ENCODE measurements around the gene RPP25. TPM values are rescaled to one million over a fixed set of nuclear protein-coding genes. Genes with fewer than 3 reads are reported as not detected.
A peak's percentile ranks its signal among the peaks of the same experiment; 100 is the strongest.

RPP25 gene
- total and polyA plus RNA-seq, 4 experiments from 2014 or later = 2.6 to 2.8 (median 2.7) TPM

GRCh38 chr15:74964794-74965193, 8.2 kb upstream of the RPP25 start:
- POLR2A ChIA-PET (ENCODE audit: partially characterized antibody) = interaction anchor here (0.7 kb wide), 1 partner anchor 1970 kb away, joined by 3 read pairs; no protein-coding TSS in a partner anchor
- peak overlapping the region in 1 of 7 donors; percentile 43 for H3K27ac Mint-ChIP-seq
- H3K27me3 Mint-ChIP-seq = peaks cover 0 to 4% of the 10 kb centered on the region in 2 donors
- no peak overlapping the region for H3K27ac ChIP-seq (ENCODE audit: low read depth, low read length)
- peaks cover 0 to under 1% (median 0%) of the 10 kb centered on the region in 4 donors for H3K4me1 Mint-ChIP-seq
- H3K4me1 ChIP-seq (ENCODE audit: insufficient read depth, low read length) = no peaks in the 10 kb centered on the region
- no peaks in the 10 kb centered on the region for H3K9me3 Mint-ChIP-seq
- no peaks in the 10 kb centered on the region for H3K36me3 Mint-ChIP-seq
- intact Hi-C loops (cut with micrococcal nuclease) = no loop called here
- DNase-seq = no peak
- H3K27me3 ChIP-seq (ENCODE audit: insufficient read depth, low read length) = no peaks in the 10 kb centered on the region
- CTCF ChIA-PET (ENCODE audit: partially characterized antibody) = interaction anchor here (1.5 to 1.9 kb wide), 2 partner anchors 8 to 14 kb away, joined by 4 to 6 read pairs; partner anchors contain the start of gene RPP25
- H3K9me3 ChIP-seq (ENCODE audit: control insufficient read depth in 1 of 2, low read length in 2 of 2) = no peaks in the 10 kb centered on the region
- H3K4me3 Mint-ChIP-seq = no peak overlapping the region
- H3K36me3 ChIP-seq (ENCODE audit: insufficient read depth, low read length) = no peaks in the 10 kb centered on the region
- no peak overlapping the region for H3K4me3 ChIP-seq (ENCODE audit: low read length in 2 of 2)

- Histone ChIP-seq H3K9me3 (ENCODE audit: control insufficient read depth in 1 of 2, low read length in 2 of 2) (no peaks in the 10 kb centered on the region), H3K4me1 (ENCODE audit: insufficient read depth, low read length) (peaks cover 9% of the 10 kb centered on the region), H3K27me3 (ENCODE audit: insufficient read depth, low read length) (peaks cover 7% of the 10 kb centered on the region), H3K4me3 (ENCODE audit: low read length in 2 of 2) (no peak overlapping the region), H3K27ac (ENCODE audit: low read depth, low read length) (no peak overlapping the region), H3K36me3 (ENCODE audit: insufficient read depth, low read length) (no peaks in the 10 kb centered on the region)
- Mint-ChIP-seq H3K27ac (no peak overlapping the region), H3K4me1 (peaks cover 6 to 15% (median 11%) of the 10 kb centered on the region in 4 donors), H3K27me3 (peaks cover 13 to 15% of the 10 kb centered on the region in 2 donors), H3K36me3 (no peaks in the 10 kb centered on the region), H3K9me3 (no peaks in the 10 kb centered on the region), H3K4me3 (no peak overlapping the region)
- POLR2A ChIA-PET (ENCODE audit: partially characterized antibody) = no interaction called here
- CTCF ChIA-PET (ENCODE audit: partially characterized antibody) = no interaction called here
- no peak for DNase-seq
- intact Hi-C loops (cut with micrococcal nuclease) = no loop called here
Observed at GRCh38 chr15:74963213-74963612, 6.6 kb upstream of the RPP25 start.

- Histone ChIP-seq H3K9me3 (ENCODE audit: control insufficient read depth in 1 of 2, low read length in 2 of 2) (no peaks in the 10 kb centered on the region), H3K36me3 (ENCODE audit: insufficient read depth, low read length) (no peaks in the 10 kb centered on the region), H3K4me1 (ENCODE audit: insufficient read depth, low read length) (peaks cover 13% of the 10 kb centered on the region), H3K27me3 (ENCODE audit: insufficient read depth, low read length) (peaks cover 10% of the 10 kb centered on the region), H3K4me3 (ENCODE audit: low read length in 2 of 2) (no peak overlapping the region), H3K27ac (ENCODE audit: low read depth, low read length) (no peak overlapping the region)
- Mint-ChIP-seq H3K4me3 (peak overlapping the region in 1 of 8 donors; percentile 10), H3K4me1 (peaks cover 6 to 19% (median 15%) of the 10 kb centered on the region in 4 donors), H3K27me3 (peaks cover 15 to 19% of the 10 kb centered on the region in 2 donors), H3K36me3 (no peaks in the 10 kb centered on the region), H3K9me3 (no peaks in the 10 kb centered on the region), H3K27ac (no peak overlapping the region)
- intact Hi-C loops (cut with micrococcal nuclease) = no loop called here
- POLR2A ChIA-PET (ENCODE audit: partially characterized antibody) = no interaction called here
- no peak for DNase-seq
- CTCF ChIA-PET (ENCODE audit: partially characterized antibody) = no interaction called here
Observed at GRCh38 chr15:74962671-74963070, 6.1 kb upstream of the RPP25 start.

DNA sequence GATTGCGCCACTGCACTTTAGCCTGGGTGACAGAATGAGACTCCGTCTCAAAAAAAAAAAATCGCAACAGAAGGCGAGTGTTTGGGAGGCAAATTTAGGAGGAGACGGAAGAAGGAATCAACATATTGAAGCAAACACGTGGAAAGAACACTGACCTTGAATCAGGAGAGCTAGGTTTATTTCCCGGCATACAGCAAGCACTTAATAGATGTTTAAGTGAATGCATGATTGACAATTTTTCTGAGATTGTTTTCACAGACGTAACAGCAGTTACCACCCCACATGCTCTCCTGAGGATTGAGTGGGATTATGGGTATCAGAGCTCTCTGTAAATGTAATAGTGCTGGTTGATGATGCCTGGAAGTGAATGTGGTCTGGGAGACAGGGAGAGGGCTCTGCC, 5.6 kb upstream of the RPP25 start:
- CTCF ChIA-PET (ENCODE audit: partially characterized antibody) = interaction anchor here (1.3 kb wide), 1 partner anchor 327 kb away, joined by 4 read pairs; no protein-coding TSS in a partner anchor
- Histone ChIP-seq H3K36me3 (ENCODE audit: insufficient read depth, low read length) (no peaks in the 10 kb centered on the region), H3K9me3 (ENCODE audit: control insufficient read depth in 1 of 2, low read length in 2 of 2) (no peaks in the 10 kb centered on the region), H3K4me1 (ENCODE audit: insufficient read depth, low read length) (peaks cover 18% of the 10 kb centered on the region), H3K27me3 (ENCODE audit: insufficient read depth, low read length) (peaks cover 14% of the 10 kb centered on the region), H3K4me3 (ENCODE audit: low read length in 2 of 2) (no peak overlapping the region), H3K27ac (ENCODE audit: low read depth, low read length) (no peak overlapping the region)
- intact Hi-C loops (cut with micrococcal nuclease) = no loop called here
- peaks cover 0 to 3% (median 0%) of the 10 kb centered on the region in 8 donors for H3K9me3 Mint-ChIP-seq
- H3K27me3 Mint-ChIP-seq = peaks cover 19 to 20% of the 10 kb centered on the region in 2 donors
- no peaks in the 10 kb centered on the region for H3K36me3 Mint-ChIP-seq
- DNase-seq = no peak
- H3K27ac Mint-ChIP-seq = no peak overlapping the region
- H3K4me3 Mint-ChIP-seq = no peak overlapping the region
- POLR2A ChIA-PET (ENCODE audit: partially characterized antibody) = no interaction called here
- H3K4me1 Mint-ChIP-seq = peaks cover 6 to 23% (median 15%) of the 10 kb centered on the region in 4 donors

DNA sequence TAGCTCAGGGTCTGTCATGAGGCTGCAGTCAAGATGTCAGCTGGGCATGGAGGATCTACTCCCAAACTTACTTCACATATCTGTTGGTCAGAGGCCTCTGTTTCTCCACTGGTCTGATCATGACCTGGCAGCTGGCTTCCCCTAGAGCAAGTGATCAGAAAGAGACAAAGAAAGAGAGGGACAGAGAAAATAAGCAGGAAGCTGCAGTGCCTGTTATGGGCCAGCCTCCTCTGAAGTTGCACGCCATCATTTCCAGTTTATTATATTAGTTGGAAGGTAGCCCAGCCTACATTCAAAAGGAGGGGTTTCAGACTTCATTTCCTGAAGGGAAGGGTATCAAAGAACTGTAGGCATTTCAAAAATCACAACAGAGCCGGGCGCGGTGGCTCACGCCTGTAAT, 5.0 kb upstream of the RPP25 start:
- Mint-ChIP-seq H3K9me3 (peaks cover 0 to 3% (median 0%) of the 10 kb centered on the region in 8 donors), H3K36me3 (no peaks in the 10 kb centered on the region), H3K4me3 (no peak overlapping the region), H3K27me3 (peaks cover 19 to 20% of the 10 kb centered on the region in 2 donors), H3K27ac (no peak overlapping the region), H3K4me1 (peaks cover 6 to 24% (median 15%) of the 10 kb centered on the region in 4 donors)
- H3K4me1 ChIP-seq (ENCODE audit: insufficient read depth, low read length) = peaks cover 23% of the 10 kb centered on the region
- CTCF ChIA-PET (ENCODE audit: partially characterized antibody) = interaction anchor here (1.3 to 1.6 kb wide), 2 partner anchors 243 to 326 kb away, joined by 4 read pairs; no protein-coding TSS in a partner anchor
- DNase-seq = no peak
- H3K9me3 ChIP-seq (ENCODE audit: control insufficient read depth in 1 of 2, low read length in 2 of 2) = no peaks in the 10 kb centered on the region
- H3K4me3 ChIP-seq (ENCODE audit: low read length in 2 of 2) = no peak overlapping the region
- intact Hi-C loops (cut with micrococcal nuclease) = no loop called here
- POLR2A ChIA-PET (ENCODE audit: partially characterized antibody) = interaction anchor here (0.6 kb wide), 1 partner anchor 329 kb away, joined by 3 read pairs; no protein-coding TSS in a partner anchor
- peaks cover 19% of the 10 kb centered on the region for H3K27me3 ChIP-seq (ENCODE audit: insufficient read depth, low read length)
- H3K36me3 ChIP-seq (ENCODE audit: insufficient read depth, low read length) = no peaks in the 10 kb centered on the region
- H3K27ac ChIP-seq (ENCODE audit: low read depth, low read length) = no peak overlapping the region

DNA sequence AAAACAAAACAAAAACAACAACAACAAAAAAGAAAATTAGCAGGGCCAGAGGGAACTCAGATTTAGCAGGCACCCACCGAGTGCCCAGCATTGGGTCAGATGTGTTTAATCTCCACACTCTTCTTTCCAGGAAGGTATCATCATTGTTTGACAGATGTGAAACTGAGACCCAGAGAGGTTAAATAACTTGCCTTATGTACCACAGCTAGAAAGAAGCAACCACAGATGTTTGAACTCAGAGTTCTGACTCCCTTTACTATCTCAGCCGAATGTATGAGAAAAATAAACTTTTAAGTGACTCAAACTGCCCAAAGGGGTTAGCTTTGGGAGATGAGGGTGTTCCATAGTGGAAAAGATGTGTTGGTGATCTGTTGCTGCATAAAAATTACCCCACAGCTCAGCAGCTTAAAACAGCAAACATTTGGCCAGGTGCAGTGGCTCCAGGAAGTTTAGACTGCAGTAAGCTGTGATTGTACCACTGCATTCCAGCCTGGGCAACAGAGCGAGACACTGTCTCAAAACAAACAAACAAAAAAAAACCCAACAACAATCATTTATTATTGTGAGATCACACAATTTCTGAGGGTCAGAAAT, 4.5 kb upstream of the RPP25 start:
- Histone ChIP-seq H3K27me3 (ENCODE audit: insufficient read depth, low read length) (peaks cover 19% of the 10 kb centered on the region), H3K4me1 (ENCODE audit: insufficient read depth, low read length) (peaks cover 26% of the 10 kb centered on the region), H3K9me3 (ENCODE audit: control insufficient read depth in 1 of 2, low read length in 2 of 2) (no peaks in the 10 kb centered on the region), H3K4me3 (ENCODE audit: low read length in 2 of 2) (no peak overlapping the region), H3K36me3 (ENCODE audit: insufficient read depth, low read length) (no peaks in the 10 kb centered on the region), H3K27ac (ENCODE audit: low read depth, low read length) (no peak overlapping the region)
- no peak for DNase-seq
- H3K4me1 Mint-ChIP-seq = peaks cover 6 to 24% (median 15%) of the 10 kb centered on the region in 4 donors
- intact Hi-C loops (cut with micrococcal nuclease) = no loop called here
- H3K4me3 Mint-ChIP-seq = no peak overlapping the region
- no peak overlapping the region for H3K27ac Mint-ChIP-seq
- H3K36me3 Mint-ChIP-seq = no peaks in the 10 kb centered on the region
- H3K27me3 Mint-ChIP-seq = peaks cover 19 to 20% of the 10 kb centered on the region in 2 donors
- CTCF ChIA-PET (ENCODE audit: partially characterized antibody) = interaction anchor here (1.3 to 1.9 kb wide), 3 partner anchors 190 to 325 kb away, joined by 4 to 5 read pairs (median 4); no protein-coding TSS in a partner anchor
- POLR2A ChIA-PET (ENCODE audit: partially characterized antibody) = interaction anchor here (0.6 kb wide), 1 partner anchor 329 kb away, joined by 3 read pairs; no protein-coding TSS in a partner anchor
- peaks cover 0 to 3% (median 0%) of the 10 kb centered on the region in 8 donors for H3K9me3 Mint-ChIP-seq

DNA sequence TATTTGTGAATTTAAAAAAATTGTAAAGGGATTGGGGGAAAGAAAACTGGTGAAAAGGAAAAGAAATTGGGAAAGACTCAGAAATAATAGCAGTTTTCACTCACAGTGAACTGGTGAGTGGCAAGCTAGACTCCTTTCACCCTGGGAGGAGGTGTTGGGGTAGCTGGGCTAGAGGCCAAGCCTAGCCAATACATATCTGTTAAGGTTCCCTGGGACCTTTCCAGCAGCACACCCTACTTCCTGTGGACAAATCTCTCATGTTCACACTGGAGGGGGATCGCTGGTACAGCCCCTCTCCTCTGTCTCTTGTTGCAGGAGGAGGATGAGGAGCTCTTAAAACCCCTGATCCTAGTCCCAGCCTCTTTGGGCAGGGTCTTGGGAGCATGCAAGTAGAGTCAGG, 3.7 kb upstream of the RPP25 start:
- H3K27me3 Mint-ChIP-seq = peaks cover 19 to 20% of the 10 kb centered on the region in 2 donors
- H3K4me3 Mint-ChIP-seq = no peak overlapping the region

More for the DNA sequence above, 3.7 kb upstream of the RPP25 start:
- Mint-ChIP-seq H3K27ac (no peak overlapping the region), H3K9me3 (peaks cover 0 to 3% (median 0%) of the 10 kb centered on the region in 8 donors), H3K36me3 (no peaks in the 10 kb centered on the region), H3K4me1 (peaks cover 6 to 29% (median 18%) of the 10 kb centered on the region in 4 donors)
- intact Hi-C loops (cut with micrococcal nuclease) = no loop called here
- CTCF ChIA-PET (ENCODE audit: partially characterized antibody) = interaction anchor here (1.6 to 1.9 kb wide), 2 partner anchors 189 to 244 kb away, joined by 4 to 5 read pairs; no protein-coding TSS in a partner anchor
- Histone ChIP-seq H3K27me3 (ENCODE audit: insufficient read depth, low read length) (peaks cover 19% of the 10 kb centered on the region), H3K4me3 (ENCODE audit: low read length in 2 of 2) (no peak overlapping the region), H3K27ac (ENCODE audit: low read depth, low read length) (no peak overlapping the region), H3K9me3 (ENCODE audit: control insufficient read depth in 1 of 2, low read length in 2 of 2) (no peaks in the 10 kb centered on the region), H3K4me1 (ENCODE audit: insufficient read depth, low read length) (peaks cover 35% of the 10 kb centered on the region), H3K36me3 (ENCODE audit: insufficient read depth, low read length) (no peaks in the 10 kb centered on the region)
- POLR2A ChIA-PET (ENCODE audit: partially characterized antibody) = no interaction called here
- no peak for DNase-seq

Data from CD4-positive, alpha-beta memory T cell (primary cell).